GM18519 (cell line): Measurements from ENCODE around the gene TBC1D26.
"Not testable (repeated sequence)": the region's sequence is repeated elsewhere in the genome, so short reads cannot be mapped to it uniquely, and the experiment has no call there.

Experiments
- ATAC-seq: cut with Tn5 transposase; IDR thresholded peaks from one replicate; pipeline ENCODE4 v1.9.1; 2021; ENCODE audit warnings: mild to moderate bottlenecking, moderate library complexity; ENCODE audit not compliant: unreplicated experiment, low FRiP score

Gene TBC1D26

GRCh38 chr17:15731900-15732299 lies at the start of gene TBC1D26:
Gene TBC1D26 (plus strand): TSS chr17:15732283. CDS start chr17:15735349, 3,066 bp downstream.
- not testable (repeated sequence) for ATAC-seq

GRCh38 chr17:15683135-15683534 lies 48.9 kb upstream of the TBC1D26 start:
- not testable (repeated sequence) for ATAC-seq

DNA sequence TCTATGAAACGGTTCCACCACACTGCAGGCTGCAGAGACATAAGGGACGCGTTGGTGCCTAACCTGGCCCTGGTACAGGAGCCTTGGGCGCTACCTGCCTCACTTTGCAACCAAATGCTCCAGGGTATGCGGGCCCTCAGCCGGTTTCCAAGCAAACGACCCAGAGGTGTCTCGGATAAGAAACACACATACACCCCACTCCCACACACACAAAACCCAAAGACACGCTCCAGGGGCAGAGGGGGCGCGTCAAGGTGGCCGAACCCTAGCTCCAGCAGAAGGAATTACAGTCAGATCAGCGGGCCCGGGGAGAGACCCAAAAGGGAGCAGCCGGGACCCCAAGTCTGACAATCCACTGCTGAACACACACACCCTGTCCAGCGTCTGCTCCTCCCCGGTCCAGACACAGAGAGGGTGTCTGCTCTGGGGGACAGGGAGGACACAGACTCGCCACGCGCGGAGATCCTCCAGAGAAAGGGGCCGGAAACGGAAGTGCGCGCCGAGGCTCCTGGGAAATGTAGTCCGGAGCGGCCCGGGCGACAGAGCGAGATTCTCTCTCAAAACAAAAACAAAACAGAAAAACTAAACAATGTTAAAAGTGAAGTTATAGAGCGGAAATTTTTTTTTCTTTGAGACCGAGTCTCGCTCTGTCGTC lies 48.1 kb upstream of the TBC1D26 start, which contains the start of gene TRIM16:
Gene TRIM16 (minus strand): TSS at position 488 of the 655 bp plus-strand sequence. CDS start 32,702 bp downstream, outside the sequence.
- not testable (repeated sequence) for ATAC-seq

- not testable (repeated sequence) for ATAC-seq
Measured at GRCh38 chr17:15687494-15687893, 44.6 kb upstream of the TBC1D26 start.

- peak; percentile 2 for ATAC-seq
Measured at GRCh38 chr17:15698967-15699366, 33.1 kb upstream of the TBC1D26 start.

- peak; percentile 95 for ATAC-seq
Measured at GRCh38 chr17:15699413-15699924, 32.6 kb upstream of the TBC1D26 start, which contains the start of gene ZNF286A. Gene ZNF286A (plus strand): TSS chr17:15699752. CDS start chr17:15700330, 578 bp downstream.

DNA sequence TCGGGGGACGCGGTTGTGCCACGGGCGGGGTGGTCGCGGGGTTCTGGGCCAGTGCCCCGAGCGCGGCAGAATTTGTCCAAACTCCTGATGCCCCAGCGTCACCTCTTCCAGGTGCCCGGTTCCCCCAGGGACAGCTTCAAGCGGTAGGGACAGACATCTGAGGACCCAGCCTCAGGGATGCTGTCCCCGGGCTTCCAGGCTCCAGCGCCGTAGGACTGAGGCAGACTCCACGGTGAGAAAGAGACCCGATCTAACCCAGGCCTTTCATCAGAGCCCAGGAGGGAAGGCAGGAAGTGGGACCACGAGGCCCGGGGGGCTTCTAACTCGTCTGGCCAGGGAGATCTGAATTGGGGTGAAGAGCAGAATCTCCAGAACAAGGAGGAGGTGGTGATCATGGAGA lies 32.1 kb upstream of the TBC1D26 start:
- not testable (repeated sequence) for ATAC-seq

- not testable (repeated sequence) for ATAC-seq
Measured at GRCh38 chr17:15704239-15704638, 27.8 kb upstream of the TBC1D26 start.

GRCh38 chr17:15704813-15705212 lies 27.3 kb upstream of the TBC1D26 start:
- ATAC-seq, result not testable (repeated sequence)

DNA sequence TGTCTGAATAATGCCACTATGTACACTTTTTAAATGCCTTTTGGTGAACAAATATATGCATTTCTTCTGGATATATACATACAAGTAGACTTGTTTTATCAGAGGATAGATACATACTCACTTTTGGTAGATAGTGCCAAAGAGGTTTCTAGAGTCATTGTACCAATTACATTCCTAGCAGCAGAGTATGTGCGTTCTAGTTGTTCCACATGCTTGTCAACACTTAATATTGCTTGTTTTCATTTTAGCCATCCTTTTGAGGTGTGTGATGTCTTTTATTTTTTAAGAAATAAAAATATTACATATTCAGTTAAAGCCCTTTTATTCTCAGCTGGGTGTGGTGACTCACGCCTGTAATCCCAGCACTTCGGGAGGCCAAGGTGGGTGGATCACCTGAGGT lies 23.2 kb upstream of the TBC1D26 start:
- ATAC-seq, result not testable (repeated sequence)

DNA sequence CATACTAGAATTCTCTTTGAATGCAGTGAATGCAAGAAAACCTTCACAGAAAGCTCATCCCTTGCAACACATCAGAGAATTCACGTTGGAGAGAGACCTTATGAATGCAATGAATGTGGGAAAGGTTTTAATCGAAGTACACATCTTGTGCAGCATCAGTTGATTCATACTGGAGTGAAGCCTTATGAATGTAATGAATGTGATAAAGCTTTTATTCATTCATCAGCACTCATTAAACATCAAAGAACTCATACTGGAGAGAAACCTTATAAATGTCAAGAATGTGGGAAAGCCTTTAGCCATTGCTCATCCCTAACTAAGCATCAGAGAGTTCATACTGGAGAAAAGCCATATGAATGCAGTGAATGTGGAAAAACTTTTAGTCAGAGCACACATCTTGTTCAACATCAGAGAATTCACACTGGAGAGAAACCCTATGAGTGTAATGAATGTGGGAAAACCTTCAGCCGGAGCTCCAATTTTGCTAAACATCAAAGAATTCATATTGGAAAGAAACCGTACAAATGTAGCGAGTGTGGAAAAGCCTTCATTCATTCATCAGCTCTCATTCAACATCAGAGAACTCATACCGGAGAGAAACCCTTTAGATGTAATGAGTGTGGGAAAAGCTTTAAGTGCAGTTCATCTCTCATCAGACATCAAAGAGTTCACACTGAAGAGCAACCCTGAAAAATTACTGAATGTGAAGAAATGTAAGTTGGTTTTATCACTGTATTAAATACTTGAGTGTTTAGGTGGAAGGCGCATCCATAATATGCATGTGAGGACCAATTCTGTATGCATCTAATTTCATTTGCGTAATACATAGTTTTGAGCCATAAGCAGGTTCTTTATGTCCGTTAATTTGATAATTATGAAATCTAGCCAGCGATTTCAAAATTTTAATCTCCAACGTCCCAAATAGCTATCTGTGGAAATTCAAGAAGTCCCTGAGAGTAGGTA lies 15.2 kb upstream of the TBC1D26 start:
- not testable (repeated sequence) for ATAC-seq

DNA sequence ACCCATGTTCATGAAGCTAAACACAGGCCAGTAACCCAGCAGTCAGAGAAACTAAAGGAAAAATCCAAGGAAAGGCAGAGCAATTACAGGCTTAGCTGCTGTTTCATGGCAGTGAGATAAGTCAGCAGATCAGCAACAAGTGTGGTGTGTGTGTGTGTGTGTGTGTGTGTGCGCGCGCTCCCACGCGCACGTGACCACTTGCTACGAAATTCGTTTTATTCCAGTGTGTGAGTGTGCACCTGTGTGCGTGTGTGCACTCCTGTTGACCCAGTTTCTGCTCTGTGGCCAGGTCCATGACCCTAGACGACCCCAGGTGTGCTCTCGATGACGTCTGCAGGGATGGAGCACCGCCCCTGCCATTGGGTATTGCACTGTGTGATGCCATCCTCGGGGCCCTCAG lies 1.5 kb upstream of the TBC1D26 start:
- ATAC-seq, result not testable (repeated sequence)

- ATAC-seq, result not testable (repeated sequence)
Measured at GRCh38 chr17:15733174-15733789, 1.2 kb downstream of the TBC1D26 start.

GRCh38 chr17:15736578-15736977 lies 4.5 kb downstream of the TBC1D26 start:
- ATAC-seq, result not testable (repeated sequence)

DNA sequence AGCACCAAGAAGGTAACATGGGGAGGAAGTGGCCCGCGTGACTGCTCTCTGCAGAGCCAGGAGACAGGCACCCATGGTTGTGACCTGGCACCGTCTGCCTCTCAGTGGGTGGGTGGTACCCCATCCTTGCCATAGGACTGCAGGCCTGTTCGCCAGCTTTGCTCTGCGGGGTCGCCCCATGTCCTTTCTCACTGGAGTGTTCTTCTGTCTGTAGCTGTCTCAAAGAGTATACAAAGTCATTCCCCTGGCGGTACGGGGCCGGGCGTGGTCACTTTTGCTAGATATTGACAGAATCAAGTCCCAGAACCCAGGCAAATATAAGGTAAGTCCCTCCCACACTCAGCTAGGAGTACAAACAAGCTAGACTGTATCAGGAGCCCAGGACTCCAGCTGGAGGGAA lies 6.0 kb downstream of the TBC1D26 start:
- ATAC-seq, result no peak

GRCh38 chr17:15739259-15739658 lies 7.2 kb downstream of the TBC1D26 start:
- not testable (repeated sequence) for ATAC-seq

GRCh38 chr17:15740041-15740440 lies 8.0 kb downstream of the TBC1D26 start:
- not testable (repeated sequence) for ATAC-seq

- ATAC-seq, result no peak
Measured at GRCh38 chr17:15740570-15741120, 8.6 kb downstream of the TBC1D26 start.

DNA sequence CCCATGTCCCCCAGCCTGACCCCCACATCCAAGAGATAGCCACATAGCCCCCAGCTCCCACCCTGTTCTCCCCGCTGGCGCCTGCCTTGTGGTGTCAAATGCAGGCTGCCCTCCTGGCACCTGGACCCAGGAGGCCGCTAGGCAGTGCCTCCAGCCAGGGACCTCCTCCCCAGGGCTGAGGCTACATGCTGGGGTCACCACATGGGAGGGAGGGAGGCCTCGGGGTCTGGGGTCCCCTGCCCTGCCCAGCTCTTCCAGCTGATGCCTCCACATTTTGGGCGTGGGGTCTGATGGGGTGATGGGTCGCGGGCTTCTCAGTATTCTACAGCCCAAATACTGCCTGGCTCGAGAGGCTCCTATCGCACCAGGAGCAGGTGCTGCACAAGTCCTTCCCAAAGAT lies 9.5 kb downstream of the TBC1D26 start:
- no peak for ATAC-seq
